Upper lobe of left lung (tissue), 6 donors: ENCODE measurements around the gene EFHD2. TPM values are rescaled to one million over a fixed set of nuclear protein-coding genes. Genes with fewer than 3 reads are reported as not detected.
A peak's percentile ranks its signal among the peaks of the same experiment; 100 is the strongest.

Experiments
- ATAC-seq, 2 donors: fragments of 200-7000 bp; cut with Tn5 transposase; one replicate each; pipeline ENCODE4 v1.9.1; 2022; ENCODE audit warnings: mild to moderate bottlenecking in 2 of 2, moderate library complexity in 2 of 2; ENCODE audit not compliant: low FRiP score in 2 of 2
- DNase-seq, 2 donors: peaks; one replicate each; pipeline ENCODE4 v3.0.0-alpha.2; 2019 to 2020
- H3K27ac ChIP-seq, 4 donors: fragments of 200-600 bp; sonication (generic); one replicate each; pipeline ENCODE4 v1.5.1; 2016 to 2019
- H3K27me3 ChIP-seq, 4 donors: fragments of 200-600 bp; sonication (generic); one replicate each; pipeline ENCODE4 v1.5.1; 2017 to 2019
- H3K36me3 ChIP-seq, 4 donors: fragments of 200-600 bp; sonication (generic); one replicate each; pipeline ENCODE4 v1.5.1; 2016 to 2019
- H3K4me1 ChIP-seq, 4 donors: fragments of 200-600 bp; sonication (generic); one replicate each; pipeline ENCODE4 v1.5.1; 2018 to 2019
- H3K4me3 ChIP-seq, 4 donors: fragments of 200-600 bp; sonication (generic); one replicate each; pipeline ENCODE4 v1.5.1; 2017 to 2019; ENCODE audit warnings: mild to moderate bottlenecking in 2 of 4, moderate library complexity in 1 of 4
- H3K9me3 ChIP-seq, 4 donors: fragments of 200-600 bp; sonication (generic); one replicate each; pipeline ENCODE4 v1.5.1; 2018 to 2019
- CTCF ChIP-seq, 6 experiments: fragments of 450-650 bp in 4 of 6; fragments of 200-600 bp in 2 of 6; sonication (generic) in 2 of 6; IDR thresholded peaks; one replicate each; pipeline ENCODE4 v1.5.1; 2016 to 2019; ENCODE audit warnings: antibody characterized with exemption in 6 of 6
- EP300 ChIP-seq, 4 donors: sonication (generic); formaldehyde crosslinking; IDR thresholded peaks; one replicate each; pipeline ENCODE4 v1.5.1; 2017; ENCODE audit warnings: antibody characterized with exemption in 4 of 4, control low read depth in 2 of 4
- POLR2A ChIP-seq, 4 donors: fragments of 450-650 bp; IDR thresholded peaks; one replicate each; pipeline ENCODE4 v1.5.1; 2016 to 2017; ENCODE audit warnings: antibody characterized with exemption in 4 of 4, mild to moderate bottlenecking in 2 of 4
- POLR2AphosphoS5 ChIP-seq, 2 donors: sonication (generic); formaldehyde crosslinking; IDR thresholded peaks; one replicate each; pipeline ENCODE4 v1.5.1; 2017; ENCODE audit warnings: antibody characterized with exemption in 2 of 2
- WGBS, 2 donors: methylation state at CpG; one replicate each; pipeline ENCODE4 v1.1.5; 2017 to 2018; 5-methylcytosine and 5-hydroxymethylcytosine counted together
- total RNA-seq, 6 donors: library from RNA; depleted of rRNA in 4 of 6; stranded (reverse); fragments of >200 nt in 4 of 6; gene quantifications; one replicate each; pipeline versions ENCODE4 v1.1.0 to v1.2.1, GENCODE V29; 2016 to 2021
- donor health status: DM: no; HTN: no; CAD: no; lungs with moderate emphysema.
- donor health status: DM: no; HTN: yes; CAD: no; lungs with severe emphysema.

EFHD2 gene
- total RNA-seq, 6 donors from 2014 or later = 62.9 to 123 (median 91.2) TPM

GRCh38 chr1:15364740-15365139 lies 44.9 kb upstream of the EFHD2 start:
- Histone ChIP-seq H3K4me1 (no peaks in the 10 kb centered on the region), H3K36me3 (no peaks in the 10 kb centered on the region), H3K9me3 (no peaks in the 10 kb centered on the region), H3K27ac (no peak overlapping the region), H3K4me3 (no peak overlapping the region), H3K27me3 (no peaks in the 10 kb centered on the region)
- 81 to 82% methylated on average over 5 of the region's 5 CpGs for WGBS, 2 donors
- TF ChIP-seq CTCF (IDR thresholded peaks at IDR 0.05) = peak in 2 of 6 experiments; percentile 11
- no peak for TF ChIP-seq EP300 (IDR thresholded peaks at IDR 0.05)
- ATAC-seq (no peak), DNase-seq (no peak)

- Histone ChIP-seq H3K9me3 (no peaks in the 10 kb centered on the region), H3K27me3 (no peaks in the 10 kb centered on the region), H3K36me3 (no peaks in the 10 kb centered on the region), H3K27ac (no peak overlapping the region), H3K4me1 (peaks cover 0 to 10% (median 6%) of the 10 kb centered on the region in 4 donors), H3K4me3 (no peak overlapping the region)
- ATAC-seq = no peak
- DNase-seq = no peak
- no peak for TF ChIP-seq CTCF (IDR thresholded peaks at IDR 0.05)
- no peak for TF ChIP-seq EP300 (IDR thresholded peaks at IDR 0.05)
- no peak for TF ChIP-seq POLR2AphosphoS5 (IDR thresholded peaks at IDR 0.05)
- no peak for TF ChIP-seq POLR2A (IDR thresholded peaks at IDR 0.05)
- WGBS, 2 donors = 62 to 76% methylated on average over 1 of the region's 1 CpG
These were observed 40.8 kb upstream of the EFHD2 start for GRCh38 chr1:15368888-15369287.

GRCh38 chr1:15370268-15370667 lies 39.4 kb upstream of the EFHD2 start:
- 51 to 72% methylated on average over 4 of the region's 4 CpGs for WGBS, 2 donors
- H3K27ac ChIP-seq = no peak overlapping the region
- H3K9me3 ChIP-seq = no peaks in the 10 kb centered on the region
- H3K27me3 ChIP-seq = no peaks in the 10 kb centered on the region
- no peak for DNase-seq
- H3K4me3 ChIP-seq = no peak overlapping the region
- H3K36me3 ChIP-seq = no peaks in the 10 kb centered on the region
- ATAC-seq = no peak
- H3K4me1 ChIP-seq = peaks cover 0 to 10% (median 6%) of the 10 kb centered on the region in 4 donors
- TF ChIP-seq POLR2AphosphoS5 (IDR thresholded peaks at IDR 0.05) (no peak), POLR2A (IDR thresholded peaks at IDR 0.05) (no peak), CTCF (IDR thresholded peaks at IDR 0.05) (no peak), EP300 (IDR thresholded peaks at IDR 0.05) (no peak)

GRCh38 chr1:15370781-15371520 lies 38.7 kb upstream of the EFHD2 start:
- H3K27ac ChIP-seq = peak overlapping the region in 1 of 4 donors; percentile 23
- ATAC-seq = peak; percentile 12 to 41
- no peaks in the 10 kb centered on the region for H3K9me3 ChIP-seq
- TF ChIP-seq CTCF (IDR thresholded peaks at IDR 0.05) = no peak
- TF ChIP-seq EP300 (IDR thresholded peaks at IDR 0.05) = no peak
- TF ChIP-seq POLR2A (IDR thresholded peaks at IDR 0.05) = no peak
- TF ChIP-seq POLR2AphosphoS5 (IDR thresholded peaks at IDR 0.05) = no peak
- H3K4me1 ChIP-seq = peaks cover 0 to 10% (median 6%) of the 10 kb centered on the region in 4 donors
- no peaks in the 10 kb centered on the region for H3K27me3 ChIP-seq
- DNase-seq = no peak
- no peak overlapping the region for H3K4me3 ChIP-seq
- WGBS, 2 donors = 40 to 60% methylated on average over 15 to 16 of the region's 16 CpGs
- H3K36me3 ChIP-seq = no peaks in the 10 kb centered on the region
